HG03342 (cell line): ENCODE measurements around the gene FOXP1.

Source experiments
- ATAC-seq: cut with Tn5 transposase; IDR thresholded peaks from one replicate; pipeline ENCODE4 v1.9.1; 2021; ENCODE audit warnings: mild to moderate bottlenecking, moderate library complexity; ENCODE audit not compliant: unreplicated experiment

FOXP1 gene

DNA sequence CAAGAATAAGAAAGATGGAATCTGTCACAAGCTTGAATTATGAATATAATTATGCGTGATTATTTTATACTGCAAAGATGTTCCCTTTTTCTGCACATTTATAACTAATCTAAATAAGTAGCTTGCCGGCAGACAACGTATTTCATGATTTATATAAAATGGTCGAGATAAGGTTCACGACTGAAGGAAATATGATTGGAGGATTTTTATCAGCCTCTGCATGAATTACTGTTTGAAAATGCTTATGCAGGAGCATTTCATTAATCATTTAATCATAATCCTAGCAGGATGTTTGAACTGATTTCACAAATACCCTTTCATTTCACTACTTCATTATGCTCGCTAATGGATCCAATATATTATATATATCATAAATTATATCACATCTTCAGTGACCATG lies 580.0 kb downstream of the FOXP1 start:
- ATAC-seq: no peak

DNA sequence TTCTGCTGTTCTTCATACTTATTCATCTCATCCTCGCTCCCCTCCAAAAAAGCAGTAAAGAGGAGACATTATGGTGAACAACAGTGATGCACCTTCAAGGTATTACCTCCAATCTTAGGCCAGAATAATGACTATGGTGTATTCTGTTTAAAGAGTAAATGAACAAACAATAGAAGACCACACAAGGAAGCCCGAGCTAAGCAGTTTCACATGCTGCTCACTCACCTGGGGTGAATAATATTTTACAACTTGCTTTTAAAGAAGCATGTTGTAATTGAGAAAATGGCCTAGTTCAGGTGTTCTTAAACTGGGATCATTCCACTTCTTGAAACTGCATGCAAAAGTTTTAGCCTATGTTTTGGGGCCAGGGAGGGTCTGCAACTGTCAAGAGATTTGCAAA lies 581.2 kb downstream of the FOXP1 start:
- no peak for ATAC-seq

DNA sequence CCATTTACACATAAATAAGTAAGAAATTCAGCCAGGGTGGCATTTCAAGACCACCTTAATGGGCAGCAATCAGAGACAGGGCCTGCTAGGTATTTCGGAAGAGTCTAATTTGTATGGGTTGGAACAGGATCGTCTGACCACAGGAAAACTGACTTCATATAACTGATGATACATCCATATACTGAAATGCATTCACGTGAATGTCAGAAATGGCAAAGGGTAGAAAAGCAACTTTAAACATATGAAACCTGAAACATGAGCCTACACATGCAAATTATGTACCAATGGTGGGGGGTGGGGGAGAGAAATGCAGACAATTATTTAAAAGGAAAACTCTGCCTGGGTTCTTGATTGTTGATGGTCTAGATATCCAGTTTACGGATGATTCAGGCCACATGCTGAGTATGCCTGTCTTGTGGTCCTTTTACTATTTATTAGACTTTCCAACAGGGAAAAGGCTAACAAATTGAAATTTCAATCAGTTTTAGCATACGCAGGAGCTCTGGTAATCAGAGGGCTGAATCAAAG lies 582.2 kb downstream of the FOXP1 start:
- no peak for ATAC-seq

- no peak for ATAC-seq
Observed at GRCh38 chr3:71000483-71000882, 583.0 kb downstream of the FOXP1 start.

DNA sequence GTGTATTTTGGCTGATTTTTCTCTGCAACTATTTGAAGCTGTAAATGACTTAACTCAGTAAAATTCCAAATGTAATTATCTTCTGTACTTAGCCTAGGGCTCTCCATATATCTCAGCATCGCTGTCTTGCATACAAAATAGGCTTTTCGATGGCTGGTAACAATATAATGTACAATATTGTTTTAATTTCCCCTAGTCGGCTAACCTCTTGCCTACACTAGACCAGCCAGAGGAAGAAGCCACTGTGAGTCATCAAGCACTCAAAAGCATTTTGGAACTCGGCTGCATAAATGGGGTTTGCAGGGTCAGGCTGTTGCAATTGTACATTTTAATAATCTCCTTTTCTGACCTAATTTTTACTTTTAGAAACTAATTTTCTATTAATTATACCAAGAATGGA lies 583.8 kb downstream of the FOXP1 start:
- ATAC-seq: no peak

GRCh38 chr3:70996082-70996481 lies 587.4 kb downstream of the FOXP1 start:
- ATAC-seq: no peak

DNA sequence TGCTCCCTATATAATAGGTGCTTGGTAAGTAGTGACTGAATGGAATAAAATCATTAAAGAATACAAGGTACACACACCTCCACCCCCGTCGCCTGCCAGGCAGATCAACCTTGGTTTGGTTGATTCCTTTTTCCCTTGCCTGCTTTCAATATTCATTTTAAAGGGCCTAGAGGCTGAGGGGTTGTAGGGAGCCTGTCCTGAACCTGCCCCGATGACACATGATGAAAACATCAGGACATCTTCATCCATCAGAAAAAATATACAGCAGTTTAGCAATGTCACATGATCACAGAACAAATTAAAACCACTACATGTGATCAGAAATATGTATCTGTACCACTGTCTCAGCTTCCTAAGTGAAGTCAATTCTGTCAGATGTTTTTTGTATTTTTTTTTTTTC lies 588.9 kb downstream of the FOXP1 start:
- no peak for ATAC-seq

DNA sequence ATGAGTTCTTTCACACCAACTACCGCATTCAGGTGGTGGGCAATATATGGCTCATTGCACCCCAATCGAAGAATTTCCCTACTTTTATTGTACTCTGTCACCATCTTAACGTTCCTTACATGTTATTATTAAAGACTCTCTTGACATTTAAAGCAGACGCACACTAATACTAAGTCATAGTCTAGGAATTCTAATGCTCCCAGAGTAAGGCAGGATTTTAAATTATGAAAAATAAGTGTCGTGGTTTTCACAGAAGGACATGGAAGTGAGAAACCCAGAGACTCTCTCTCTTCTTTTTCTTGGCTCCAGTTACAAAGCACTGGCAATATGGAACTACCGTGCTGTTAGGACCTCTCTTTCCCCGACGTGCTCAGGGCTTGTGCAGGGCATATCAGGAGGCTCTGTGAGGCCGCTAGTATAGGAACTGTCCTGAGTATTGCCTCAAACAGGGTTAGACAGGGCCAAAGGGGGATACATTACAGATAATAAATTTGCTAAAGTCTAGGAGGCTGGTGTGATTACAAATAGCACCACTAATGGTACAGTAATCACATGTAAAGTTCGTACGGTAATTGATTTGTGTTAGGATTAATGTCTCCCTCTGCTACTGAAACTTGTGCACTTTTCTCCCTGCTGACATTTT lies 590.8 kb downstream of the FOXP1 start:
- ATAC-seq: no peak

- no peak for ATAC-seq
Observed at GRCh38 chr3:70992131-70992530, 591.4 kb downstream of the FOXP1 start.

GRCh38 chr3:70990723-70991122 lies 592.8 kb downstream of the FOXP1 start:
- no peak for ATAC-seq

GRCh38 chr3:70990185-70990584 lies 593.3 kb downstream of the FOXP1 start:
- ATAC-seq: no peak

DNA sequence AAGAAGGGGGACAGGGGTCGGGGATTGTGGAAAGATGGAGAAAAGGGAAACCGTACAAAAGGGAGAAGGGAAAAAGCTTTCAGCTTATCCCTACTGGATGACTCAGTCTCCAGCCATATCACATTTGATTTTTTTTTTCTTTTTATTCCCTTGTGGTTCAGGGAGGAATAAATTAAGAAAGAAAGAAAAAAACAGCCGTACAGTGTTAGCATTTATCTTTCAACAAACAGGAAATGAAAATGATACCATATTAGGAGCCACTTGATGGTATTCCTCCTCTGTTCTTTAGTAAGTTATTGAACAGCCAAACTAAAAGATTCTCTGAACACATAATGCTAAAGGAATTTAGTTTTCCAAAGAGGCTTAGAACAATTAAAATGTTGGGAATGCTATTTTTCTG lies 594.4 kb downstream of the FOXP1 start:
- no peak for ATAC-seq

- ATAC-seq: no peak
Observed at GRCh38 chr3:70988111-70988510, 595.4 kb downstream of the FOXP1 start.

GRCh38 chr3:70985572-70985971 lies 598.0 kb downstream of the FOXP1 start:
- no peak for ATAC-seq

- no peak for ATAC-seq
Observed at GRCh38 chr3:70984776-70985482, 598.6 kb downstream of the FOXP1 start.

DNA sequence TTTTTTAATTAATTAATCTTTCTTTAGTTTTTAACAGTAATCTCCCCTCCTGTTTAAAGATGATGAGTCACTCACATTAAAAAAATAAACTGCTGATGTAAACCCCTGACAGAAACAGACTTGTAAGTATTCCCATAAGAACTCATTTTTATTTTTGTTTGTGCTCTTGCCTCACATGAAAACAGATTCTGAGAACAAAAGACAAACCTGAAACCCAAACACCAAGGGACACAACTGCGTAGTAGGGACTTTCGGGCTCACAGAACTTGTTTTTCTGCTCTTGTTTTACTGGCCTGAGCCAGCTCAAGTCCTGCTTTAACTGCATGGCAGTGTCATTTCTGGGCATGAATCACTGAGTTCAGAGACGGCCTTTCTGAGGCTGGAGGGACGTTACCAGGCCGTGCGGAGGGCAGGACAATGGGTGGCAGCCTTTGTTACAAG lies 600.8 kb downstream of the FOXP1 start:
- ATAC-seq: no peak

- no peak for ATAC-seq
Observed at GRCh38 chr3:70982284-70982683, 601.2 kb downstream of the FOXP1 start.

DNA sequence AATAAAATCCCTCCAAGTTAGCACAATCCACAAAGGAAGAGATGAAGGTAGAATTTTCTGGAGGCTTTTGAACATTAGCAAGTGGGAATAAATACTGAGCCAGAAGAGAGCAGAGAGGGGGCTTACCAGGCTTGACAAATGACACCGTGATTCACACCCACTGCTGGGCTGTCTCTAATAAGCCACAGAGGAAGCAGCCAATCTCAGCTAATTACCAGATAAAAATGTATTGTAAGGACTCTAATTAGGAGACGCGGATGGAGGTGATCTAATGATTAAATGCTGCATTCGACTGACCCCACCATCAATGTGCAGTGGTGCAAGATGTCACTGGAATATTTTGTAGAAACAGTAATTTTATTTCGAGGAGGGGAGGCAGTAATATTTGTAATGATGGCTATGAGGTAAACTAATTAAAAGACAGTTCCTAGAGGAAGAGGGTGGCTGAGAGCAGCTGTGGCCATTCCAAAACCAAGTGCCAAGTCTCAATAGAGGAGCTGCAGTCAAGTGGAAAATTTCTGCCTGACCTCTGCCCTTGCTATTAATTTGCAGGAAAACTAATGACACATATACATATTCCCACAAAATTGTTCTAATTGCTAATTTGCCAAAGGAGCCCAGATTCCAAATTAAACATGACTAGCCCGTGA lies 602.2 kb downstream of the FOXP1 start:
- no peak for ATAC-seq

DNA sequence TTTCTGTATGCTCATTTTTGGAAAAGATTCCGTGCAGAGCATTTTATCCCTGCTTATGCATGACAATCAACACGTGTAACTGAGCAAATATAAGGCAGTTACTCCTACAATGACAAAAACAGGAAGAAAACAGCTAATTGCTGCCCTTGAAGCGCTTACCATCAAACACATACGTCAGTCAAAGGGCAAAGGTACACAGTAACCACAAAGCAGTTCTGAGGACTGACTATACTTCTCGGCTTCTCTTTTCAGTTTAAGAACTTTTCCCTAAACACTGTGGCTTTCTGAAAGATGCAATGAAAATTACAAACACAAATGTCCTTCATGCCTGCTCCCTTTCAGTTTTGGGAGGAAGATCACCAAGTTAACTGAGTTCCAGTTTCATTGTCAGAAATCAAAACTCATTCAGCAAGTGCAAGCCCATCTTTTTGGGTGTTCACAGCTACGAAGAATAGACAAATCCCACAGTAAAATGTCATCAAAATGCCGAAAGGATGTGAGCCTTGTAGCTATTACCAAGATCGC lies 602.8 kb downstream of the FOXP1 start:
- no peak for ATAC-seq

- ATAC-seq: no peak
Observed at GRCh38 chr3:70979983-70980645, 603.4 kb downstream of the FOXP1 start.

GRCh38 chr3:70977712-70978111 lies 605.8 kb downstream of the FOXP1 start:
- no peak for ATAC-seq
